HL-60/S4 treated with retinoic acid at 250 ng/mL for 4 days and 3 days (cell line): ENCODE data around the gene LCTL.

Source experiments
- in situ Hi-C: fragments of 300-500 bp; cut with MboI; formaldehyde crosslinking; loops from 2 replicates; pipeline ENCODE4 v1.7.0; 2022; ENCODE audit warnings: low sequenced_read_pairs

The LCTL gene

DNA sequence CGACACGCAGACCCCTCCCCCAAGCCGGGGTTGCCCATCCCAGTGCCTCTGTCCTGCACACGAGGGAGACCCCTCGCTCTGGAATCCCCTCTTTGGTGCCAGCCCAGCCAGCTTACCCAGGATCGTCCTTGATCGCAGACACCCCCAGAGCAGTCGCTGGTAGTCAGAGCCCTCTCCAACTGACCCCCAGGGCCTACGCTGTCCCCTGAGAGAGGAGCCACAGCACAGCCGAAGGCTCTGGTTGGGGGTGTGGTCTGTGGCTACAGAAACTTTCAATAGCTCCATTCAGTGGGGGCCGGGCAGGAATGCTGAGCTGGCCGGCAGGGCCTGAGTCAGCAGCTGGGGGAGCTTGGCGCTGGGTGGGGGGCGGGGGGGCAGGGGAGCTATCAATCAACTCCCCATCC lies at the start of gene LCTL:
Gene LCTL, minus strand, starts transcription at position 258 of the 404 bp plus-strand sequence. CDS start 633 bp downstream, outside the sequence.
- in situ Hi-C loops = no loop called here

GRCh38 chr15:66614951-66615760 lies 49.4 kb upstream of the LCTL start:
- in situ Hi-C loops = no loop called here

GRCh38 chr15:66614456-66614855 lies 48.7 kb upstream of the LCTL start:
- in situ Hi-C loops = no loop called here

GRCh38 chr15:66613743-66614142 lies 47.9 kb upstream of the LCTL start:
- in situ Hi-C loops = no loop called here

- in situ Hi-C loops = no loop called here
These were observed 45.7 kb upstream of the LCTL start for GRCh38 chr15:66611257-66612053.

DNA sequence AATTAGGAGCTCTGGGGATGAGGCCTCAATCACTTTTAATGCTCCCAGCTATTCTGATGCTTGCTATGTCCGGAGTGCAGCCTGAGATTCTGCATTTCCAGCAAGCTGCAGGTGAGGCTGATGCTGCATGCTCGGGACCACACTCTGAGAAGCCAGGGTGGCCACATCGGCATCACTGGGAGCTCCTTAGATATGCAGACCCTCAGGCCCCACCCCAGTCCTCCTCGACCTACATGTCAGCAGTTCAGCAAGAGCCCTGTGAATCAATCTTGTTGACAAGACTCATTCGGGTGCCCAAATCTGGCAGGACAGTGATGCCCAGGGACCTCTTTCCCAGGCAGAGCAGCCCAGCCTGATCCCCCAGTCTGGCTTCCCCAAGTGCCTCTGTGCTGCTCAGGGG lies 44.1 kb upstream of the LCTL start:
- in situ Hi-C loops = loop anchor here (10.0 kb wide), 1 partner anchor 235 kb away; no protein-coding TSS in a partner anchor

GRCh38 chr15:66608881-66609280 lies 43.1 kb upstream of the LCTL start:
- in situ Hi-C loops = loop anchor here (10.0 kb wide), 1 partner anchor 236 kb away; no protein-coding TSS in a partner anchor

- in situ Hi-C loops = loop anchor here (10.0 kb wide), 1 partner anchor 237 kb away; no protein-coding TSS in a partner anchor
These were observed 42.4 kb upstream of the LCTL start for GRCh38 chr15:66608159-66608558.

- in situ Hi-C loops = loop anchor here (10.0 kb wide), 1 partner anchor 241 kb away; no protein-coding TSS in a partner anchor
These were observed 37.7 kb upstream of the LCTL start for GRCh38 chr15:66603301-66604179.

GRCh38 chr15:66601521-66601920 lies 35.7 kb upstream of the LCTL start:
- in situ Hi-C loops = loop anchor here (10.0 kb wide), 1 partner anchor 243 kb away; no protein-coding TSS in a partner anchor

- in situ Hi-C loops = loop anchor here (10.0 kb wide), 1 partner anchor 245 kb away; no protein-coding TSS in a partner anchor
These were observed 34.4 kb upstream of the LCTL start for GRCh38 chr15:66600240-66600627.

DNA sequence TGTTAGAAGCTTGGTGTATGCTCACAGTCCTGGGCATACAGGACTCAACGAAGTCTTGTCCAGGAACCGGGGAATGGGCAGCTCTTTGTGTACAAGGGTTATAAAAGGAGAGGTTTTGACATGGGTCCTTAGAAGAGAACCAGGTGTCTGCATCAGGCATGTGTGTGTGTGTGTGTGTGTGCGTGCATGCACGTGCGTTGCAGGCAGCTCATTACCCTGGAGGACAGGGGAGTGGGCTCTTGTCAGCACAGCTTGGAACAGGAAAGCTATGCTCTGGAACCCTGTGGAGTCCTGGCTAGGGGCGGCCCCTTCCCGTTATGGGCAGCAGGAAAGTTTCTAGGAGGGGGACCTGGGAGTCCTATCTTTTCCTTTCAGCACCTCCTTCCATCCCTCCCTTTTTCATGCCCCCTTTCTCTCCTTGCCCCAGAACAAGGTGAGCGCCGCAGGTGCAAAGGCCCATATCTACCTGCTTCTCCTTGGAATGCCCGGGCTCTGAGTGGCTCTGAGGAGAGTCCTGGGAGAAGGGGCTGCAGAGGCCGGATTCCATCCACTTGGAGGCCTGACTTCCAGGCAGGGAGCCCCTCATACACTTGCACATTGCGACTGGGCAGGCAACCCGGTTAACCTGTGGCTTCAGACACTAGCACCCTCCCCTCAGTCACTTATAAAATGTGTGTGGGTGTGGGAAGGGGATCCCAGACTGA lies 33.9 kb upstream of the LCTL start:
- in situ Hi-C loops = loop anchor here (10.0 kb wide), 1 partner anchor 245 kb away; no protein-coding TSS in a partner anchor

- in situ Hi-C loops = no loop called here
These were observed 32.5 kb upstream of the LCTL start for GRCh38 chr15:66598095-66598815.

DNA sequence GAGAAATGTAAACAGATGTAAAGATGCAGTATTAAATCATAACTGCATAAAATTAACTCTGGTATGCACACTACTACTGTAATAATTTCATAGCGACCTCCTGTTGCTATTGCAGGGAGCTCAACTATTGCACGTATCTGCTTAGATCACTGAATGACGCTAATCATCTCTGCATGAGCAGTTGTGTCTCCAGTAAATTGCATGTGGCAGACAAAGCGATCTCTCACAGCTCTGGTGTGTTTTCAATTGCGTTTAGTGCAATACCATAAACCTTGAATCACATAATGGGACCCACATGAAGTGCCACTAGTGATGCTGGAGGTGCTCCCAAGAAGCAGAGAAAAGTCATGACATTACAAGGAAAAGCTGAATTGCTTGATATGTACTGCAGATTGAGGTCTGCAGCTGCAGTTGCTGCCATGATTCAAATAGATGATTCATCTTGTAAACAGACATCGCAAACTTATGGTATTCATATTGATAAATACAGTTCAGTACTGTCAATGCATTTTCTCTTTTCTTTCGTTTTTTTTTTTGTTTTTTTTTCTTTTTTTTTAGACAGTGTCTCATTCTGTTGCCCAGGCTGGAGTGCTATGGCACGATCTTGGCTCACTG lies 30.2 kb upstream of the LCTL start:
- in situ Hi-C loops = no loop called here

DNA sequence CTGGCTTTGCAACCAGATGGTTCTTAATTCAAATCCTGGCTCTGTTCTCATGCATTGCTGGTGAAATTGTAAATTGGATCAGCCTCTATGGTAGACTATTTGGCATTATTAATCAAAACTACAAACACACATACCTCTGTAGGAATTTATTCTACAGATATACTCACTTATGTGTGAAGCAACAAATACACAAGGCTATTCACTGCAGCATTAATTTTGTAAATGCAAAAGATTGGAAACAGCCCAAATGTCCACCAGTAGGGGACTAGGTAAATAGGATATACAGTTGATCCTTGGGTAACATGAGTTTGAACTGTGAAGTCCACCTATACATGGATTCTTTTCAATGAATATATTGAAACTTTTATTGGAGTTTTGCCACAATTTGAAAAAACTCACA lies 29.5 kb upstream of the LCTL start:
- in situ Hi-C loops = no loop called here

- in situ Hi-C loops = no loop called here
These were observed 29.0 kb upstream of the LCTL start for GRCh38 chr15:66594836-66595235.

DNA sequence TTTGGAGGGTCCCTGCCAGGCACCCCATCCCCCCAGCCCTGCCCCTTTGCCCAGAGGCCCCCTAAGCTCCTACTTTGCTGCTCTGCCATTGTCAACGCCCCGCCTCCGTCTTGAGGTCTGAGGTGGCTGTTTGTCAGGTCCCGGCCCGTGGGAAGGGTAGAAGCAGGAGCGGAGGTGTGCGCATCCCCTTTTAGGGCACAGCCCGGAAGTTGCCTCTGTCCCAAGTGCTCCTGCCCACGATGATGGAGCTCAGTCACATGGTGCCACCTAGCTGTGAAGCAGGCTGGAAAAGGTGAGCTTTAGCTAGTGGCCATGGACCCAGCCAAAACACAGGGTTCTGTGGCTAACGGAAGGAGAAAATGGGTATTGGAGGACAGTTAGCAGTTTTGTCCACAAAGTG lies 28.5 kb upstream of the LCTL start:
- in situ Hi-C loops = no loop called here

DNA sequence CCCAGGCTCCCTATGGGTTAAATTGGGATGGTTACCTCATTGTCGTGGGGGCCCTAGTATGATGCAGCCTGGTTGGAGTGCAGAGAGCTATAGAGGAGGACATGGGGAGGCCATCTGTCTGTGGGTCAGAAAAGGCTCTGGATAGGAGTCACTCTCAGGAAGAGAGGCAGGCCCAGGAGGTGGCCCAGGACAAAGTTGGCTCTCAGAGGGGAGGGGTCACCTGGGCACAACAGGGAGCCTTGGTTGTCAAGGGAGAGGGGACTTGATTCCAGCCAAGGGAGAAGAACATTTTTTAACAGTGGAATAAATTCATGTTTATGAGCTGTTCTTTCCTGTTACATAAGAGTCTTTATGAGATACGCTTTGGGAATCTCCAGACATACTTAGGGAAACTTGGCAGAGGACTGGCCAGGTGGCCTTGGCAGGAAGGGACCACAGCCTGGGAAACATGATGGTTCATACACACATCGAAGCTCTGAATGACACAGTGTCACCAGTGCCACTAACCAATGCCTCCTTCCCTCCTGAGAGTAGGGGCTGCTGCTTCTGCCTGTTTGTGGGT lies 27.5 kb upstream of the LCTL start:
- in situ Hi-C loops = no loop called here
